Limb (tissue), 2 donors: ENCODE results near the gene CENPL.

Experiments
- DNase-seq, 2 donors: peaks; one replicate each; pipeline ENCODE4 v3.0.0-alpha.2; 2016; ENCODE audit errors: extremely low spot score in 2 of 2

The CENPL gene

GRCh38 chr1:173758980-173759379 lies 65.7 kb downstream of the CENPL start:
- DNase-seq: no peak

- DNase-seq: no peak
Observed at GRCh38 chr1:173758110-173758509, 66.6 kb downstream of the CENPL start.

- no peak for DNase-seq
Observed at GRCh38 chr1:173757666-173758065, 67.0 kb downstream of the CENPL start.

GRCh38 chr1:173753830-173754229 lies 70.9 kb downstream of the CENPL start:
- no peak for DNase-seq
